Calu3 (cell line): ENCODE data around the gene PHLPP2. TPM values are rescaled to one million over a fixed set of nuclear protein-coding genes. Genes with fewer than 3 reads are reported as not detected.
"Not testable (repeated sequence)": the region's sequence is repeated elsewhere in the genome, so short reads cannot be mapped to it uniquely, and the experiment has no call there.

Experiments
- BruUV-seq: library from RNA; stranded (reverse); fragments of 400-500 nt; replicated peaks from 2 replicates; lab custom pipeline; 2021; lab: Mats Ljungman, UMichigan
- CTCF ChIA-PET: fragments of 300-600 bp; sonication (Branson Sonifier 250); formaldehyde crosslinking; loops from one replicate; lab custom pipeline; 2022; ENCODE audit warnings: antibody characterized with exemption; lab: Charles Lee
- DNase-seq: peaks from one replicate; pipeline ENCODE4 v3.0.0; 2022
- H3K27ac Mint-ChIP-seq: one replicate; pipeline ENCODE4 v1.8.0; 2022; ENCODE audit warnings: mixed read lengths; ENCODE audit not compliant: unreplicated experiment
- H3K27me3 Mint-ChIP-seq: one replicate; pipeline ENCODE4 v1.8.0; 2022; ENCODE audit warnings: mixed read lengths; ENCODE audit not compliant: unreplicated experiment
- H3K36me3 Mint-ChIP-seq: one replicate; pipeline ENCODE4 v1.8.0; 2022; ENCODE audit warnings: mild to moderate bottlenecking, moderate library complexity, mixed read lengths; ENCODE audit not compliant: insufficient read depth, unreplicated experiment
- H3K4me1 Mint-ChIP-seq: one replicate; pipeline ENCODE4 v1.8.0; 2022; ENCODE audit warnings: mild to moderate bottlenecking, low read depth, mixed read lengths; ENCODE audit not compliant: unreplicated experiment
- H3K4me3 Mint-ChIP-seq: one replicate; pipeline ENCODE4 v1.8.0; 2022; ENCODE audit warnings: mild to moderate bottlenecking, low read depth, moderate library complexity, mixed read lengths; ENCODE audit not compliant: unreplicated experiment
- H3K9me3 Mint-ChIP-seq: one replicate; pipeline ENCODE4 v1.8.0; 2022; ENCODE audit warnings: low read depth, mixed read lengths; ENCODE audit not compliant: unreplicated experiment
- intact Hi-C: fragments of 100-400 bp; cut with micrococcal nuclease; formaldehyde crosslinking; loops from one replicate; pipeline ENCODE4 v1.10.0; 2022; ENCODE audit not compliant: unreplicated experiment
- total RNA-seq: library from RNA; stranded (reverse); gene quantifications from 2 replicates; pipeline ENCODE4 v1.2.3, GENCODE V29; 2022
- TF ChIP-seq, protein P1 (sequence below): fragments of 200-600 bp; IDR thresholded peaks from one replicate; pipeline ENCODE4 v1.8.0; 2022; ENCODE audit warnings: antibody characterized with exemption; ENCODE audit not compliant: unreplicated experiment

The PHLPP2 gene
- total RNA-seq, 1 experiment from 2014 or later = 10.0 TPM

DNA sequence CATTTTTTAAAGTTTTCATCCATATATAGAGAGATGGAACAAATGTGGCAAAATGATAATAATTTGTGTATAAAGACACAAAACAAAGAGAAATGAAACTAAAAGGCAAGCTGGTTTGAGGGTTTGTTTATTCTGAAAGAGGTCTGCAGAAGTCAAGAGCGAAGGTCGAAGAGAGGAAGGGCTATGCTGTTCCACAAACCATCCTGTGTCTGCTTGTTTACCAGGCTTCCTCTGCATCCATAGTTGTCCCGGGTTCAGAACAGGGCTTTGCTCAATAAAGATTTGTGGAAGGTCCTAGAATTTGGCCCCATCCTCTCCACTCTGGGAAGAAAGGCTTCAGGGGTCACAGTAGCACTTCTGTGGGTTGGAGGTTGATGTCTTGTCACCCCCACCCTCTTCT lies 100.9 kb downstream of the PHLPP2 start:
- BruUV-seq = no TSS peak
- Mint-ChIP-seq H3K36me3 (peaks cover 23% of the 10 kb centered on the region), H3K4me1 (peaks cover 7% of the 10 kb centered on the region), H3K4me3 (no peak overlapping the region), H3K27me3 (peaks cover 13% of the 10 kb centered on the region), H3K27ac (no peak overlapping the region), H3K9me3 (peaks cover 2% of the 10 kb centered on the region)
- intact Hi-C loops = no loop called here
- TF ChIP-seq, protein P1, sequence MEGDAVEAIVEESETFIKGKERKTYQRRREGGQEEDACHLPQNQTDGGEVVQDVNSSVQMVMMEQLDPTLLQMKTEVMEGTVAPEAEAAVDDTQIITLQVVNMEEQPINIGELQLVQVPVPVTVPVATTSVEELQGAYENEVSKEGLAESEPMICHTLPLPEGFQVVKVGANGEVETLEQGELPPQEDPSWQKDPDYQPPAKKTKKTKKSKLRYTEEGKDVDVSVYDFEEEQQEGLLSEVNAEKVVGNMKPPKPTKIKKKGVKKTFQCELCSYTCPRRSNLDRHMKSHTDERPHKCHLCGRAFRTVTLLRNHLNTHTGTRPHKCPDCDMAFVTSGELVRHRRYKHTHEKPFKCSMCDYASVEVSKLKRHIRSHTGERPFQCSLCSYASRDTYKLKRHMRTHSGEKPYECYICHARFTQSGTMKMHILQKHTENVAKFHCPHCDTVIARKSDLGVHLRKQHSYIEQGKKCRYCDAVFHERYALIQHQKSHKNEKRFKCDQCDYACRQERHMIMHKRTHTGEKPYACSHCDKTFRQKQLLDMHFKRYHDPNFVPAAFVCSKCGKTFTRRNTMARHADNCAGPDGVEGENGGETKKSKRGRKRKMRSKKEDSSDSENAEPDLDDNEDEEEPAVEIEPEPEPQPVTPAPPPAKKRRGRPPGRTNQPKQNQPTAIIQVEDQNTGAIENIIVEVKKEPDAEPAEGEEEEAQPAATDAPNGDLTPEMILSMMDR = no peak
- no peak for DNase-seq
- CTCF ChIA-PET = no interaction called here

DNA sequence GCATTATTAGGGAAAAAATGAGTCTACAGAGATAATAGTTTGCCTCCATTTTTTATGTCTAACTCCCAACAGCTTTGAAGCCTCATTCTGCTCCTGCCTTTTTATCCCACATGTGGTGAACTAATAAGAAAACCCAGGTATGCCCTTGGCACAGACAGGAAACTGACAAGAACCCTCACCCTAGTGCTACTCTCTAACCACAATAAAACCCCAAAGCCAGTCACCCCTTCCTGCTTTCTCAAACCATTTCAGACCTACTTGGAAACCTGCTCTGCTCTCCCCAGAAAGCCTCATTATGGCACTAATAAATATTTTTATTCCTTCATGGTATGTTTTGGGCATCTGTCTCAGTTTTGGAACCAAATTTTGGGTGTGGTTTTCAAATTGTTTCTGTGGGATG lies 102.4 kb downstream of the PHLPP2 start:
- Mint-ChIP-seq H3K9me3 (peaks cover 2% of the 10 kb centered on the region), H3K27ac (no peak overlapping the region), H3K4me1 (no peaks in the 10 kb centered on the region), H3K4me3 (no peak overlapping the region), H3K36me3 (peaks cover 14% of the 10 kb centered on the region), H3K27me3 (peaks cover 13% of the 10 kb centered on the region)
- TF ChIP-seq, protein P1 = no peak
- no TSS peak for BruUV-seq
- CTCF ChIA-PET = no interaction called here
- no peak for DNase-seq
- intact Hi-C loops = no loop called here

DNA sequence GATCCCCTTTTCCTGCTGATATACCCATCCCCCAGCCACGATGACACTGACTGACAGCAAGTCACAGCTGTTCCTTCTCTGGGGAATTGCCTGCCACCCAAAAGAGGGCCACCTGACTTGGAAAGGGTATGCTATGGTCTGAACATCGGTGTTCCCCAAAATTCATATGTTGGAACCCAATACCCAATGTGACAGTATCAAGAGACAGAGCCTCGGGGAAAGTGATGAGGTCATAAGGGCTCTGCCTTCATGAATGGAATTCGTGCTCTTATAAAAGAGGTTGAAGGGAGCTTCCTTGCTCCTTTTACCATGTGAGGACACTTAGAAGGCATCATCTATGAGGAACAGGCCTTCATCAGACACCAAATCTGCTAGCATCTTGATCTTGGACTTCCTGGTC lies 106.1 kb downstream of the PHLPP2 start:
- no peak overlapping the region for H3K4me3 Mint-ChIP-seq
- intact Hi-C loops = no loop called here
- TF ChIP-seq, protein P1 = no peak
- H3K27ac Mint-ChIP-seq = no peak overlapping the region
- CTCF ChIA-PET = interaction anchor here (0.7 kb wide), 1 partner anchor 27 kb away, joined by 4 read pairs; no protein-coding TSS in a partner anchor
- DNase-seq = no peak
- peaks cover 2% of the 10 kb centered on the region for H3K9me3 Mint-ChIP-seq
- H3K36me3 Mint-ChIP-seq = no peaks in the 10 kb centered on the region
- H3K27me3 Mint-ChIP-seq = peaks cover 13% of the 10 kb centered on the region
- H3K4me1 Mint-ChIP-seq = no peaks in the 10 kb centered on the region
- BruUV-seq = no TSS peak

DNA sequence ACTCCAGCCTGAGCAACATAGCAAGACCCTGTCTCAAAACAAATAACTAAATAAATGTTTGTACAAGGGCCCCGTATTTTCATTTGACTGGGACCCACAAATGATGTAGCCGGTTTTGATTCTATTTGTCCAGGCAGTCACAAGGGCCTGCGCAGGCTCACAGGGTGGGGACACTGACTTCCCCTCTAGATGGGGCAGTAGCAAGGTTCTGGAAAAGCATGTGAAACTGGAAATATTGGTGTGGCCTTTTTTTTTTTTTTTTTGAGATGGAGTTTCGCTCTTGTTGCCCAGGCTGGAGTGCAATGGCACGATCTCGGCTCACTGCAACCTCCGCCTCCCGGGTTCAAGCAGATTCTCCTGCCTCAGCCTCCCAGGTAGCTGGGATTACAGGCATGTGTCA lies 109.5 kb downstream of the PHLPP2 start:
- H3K4me3 Mint-ChIP-seq, H3K9me3 Mint-ChIP-seq, intact Hi-C loops, DNase-seq, H3K27ac Mint-ChIP-seq, H3K36me3 Mint-ChIP-seq, BruUV-seq: not testable (repeated sequence)
- peaks cover 13% of the 10 kb centered on the region for H3K27me3 Mint-ChIP-seq
- CTCF ChIA-PET = interaction anchor here (0.7 to 0.8 kb wide), 3 partner anchors 11 to 38 kb away, joined by 3 to 4 read pairs (median 4); partner anchors contain the start of genes MARVELD3 and TAT
- H3K4me1 Mint-ChIP-seq = peaks cover 11% of the 10 kb centered on the region
